8988T (cell line): ENCODE data around the gene SLC16A4.

Experiments used
- DNase-seq: peaks from one replicate; pipeline ENCODE4 v3.0.0; 2011

Gene SLC16A4

DNA sequence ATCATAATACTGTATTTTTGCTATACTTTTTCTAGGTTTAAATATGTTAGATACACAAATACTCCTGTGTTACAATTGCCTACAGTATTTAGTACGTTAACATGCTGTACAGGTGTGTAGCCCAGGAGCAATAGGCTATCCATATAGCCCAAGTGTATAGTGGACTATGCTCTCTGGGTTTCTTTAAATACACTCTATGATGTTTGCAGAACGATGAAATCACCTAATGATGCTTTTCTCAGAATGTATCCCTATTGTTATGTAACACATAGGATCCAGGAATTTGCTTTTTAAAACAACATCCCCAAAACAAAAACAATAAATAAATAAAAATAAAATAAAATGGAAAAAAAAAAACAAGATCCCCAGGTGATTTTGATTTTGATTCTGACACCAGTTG lies 69.8 kb downstream of the SLC16A4 start:
- no peak for DNase-seq

DNA sequence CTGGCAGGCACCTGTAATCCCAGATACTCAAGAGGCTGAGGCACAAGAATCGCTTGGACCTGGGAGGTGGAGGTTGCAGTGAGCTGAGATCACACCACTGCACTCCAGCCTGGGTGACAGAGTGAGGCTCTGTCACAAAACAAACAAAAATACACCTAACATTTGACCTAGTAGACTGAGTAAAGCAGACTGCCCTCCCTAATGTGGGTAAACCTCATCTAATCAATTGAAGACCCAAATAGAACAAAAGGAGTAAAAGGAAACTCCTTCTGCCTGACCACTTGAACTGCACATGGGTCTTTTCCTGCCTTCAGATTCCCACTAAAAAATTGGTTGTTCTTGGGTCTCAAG lies 70.7 kb downstream of the SLC16A4 start:
- DNase-seq = no peak

DNA sequence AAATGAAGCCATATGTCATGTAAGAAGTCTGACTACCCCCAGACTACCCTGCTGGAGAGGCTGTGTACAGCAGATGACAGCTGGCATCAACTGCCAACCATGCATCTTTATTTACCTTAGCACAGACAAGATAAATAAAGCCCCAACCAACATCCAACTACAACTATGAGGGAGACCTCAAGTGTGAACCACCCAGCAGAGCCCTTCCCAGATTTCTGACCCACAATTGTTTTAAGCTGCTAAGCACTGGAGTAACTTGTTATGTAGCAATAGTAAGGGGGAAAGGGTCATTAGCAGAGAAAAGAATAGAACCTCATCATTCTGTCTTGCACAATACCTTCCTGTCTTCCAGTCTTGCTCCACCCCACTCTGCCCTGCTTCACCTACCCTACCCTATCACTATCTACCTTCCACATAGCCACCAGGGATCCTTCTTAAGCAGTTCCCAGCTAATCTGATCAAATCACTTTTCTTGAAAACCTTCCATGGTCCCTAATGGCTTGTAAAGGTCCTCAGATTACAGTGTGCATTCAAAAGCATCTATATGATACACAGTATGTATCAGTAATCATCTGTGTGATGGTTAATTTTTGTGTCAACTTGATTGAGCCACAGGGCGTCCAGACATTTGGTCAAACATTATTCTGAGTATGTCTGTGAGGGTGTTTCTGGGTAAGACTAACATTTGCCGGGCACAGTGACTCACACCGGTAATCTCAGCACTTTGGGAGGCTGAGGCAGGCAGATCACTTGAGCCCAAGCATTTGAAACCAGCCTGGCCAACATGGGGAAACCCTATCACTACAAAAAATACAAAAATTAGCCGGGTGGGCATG lies 71.3 kb downstream of the SLC16A4 start:
- DNase-seq = no peak

DNA sequence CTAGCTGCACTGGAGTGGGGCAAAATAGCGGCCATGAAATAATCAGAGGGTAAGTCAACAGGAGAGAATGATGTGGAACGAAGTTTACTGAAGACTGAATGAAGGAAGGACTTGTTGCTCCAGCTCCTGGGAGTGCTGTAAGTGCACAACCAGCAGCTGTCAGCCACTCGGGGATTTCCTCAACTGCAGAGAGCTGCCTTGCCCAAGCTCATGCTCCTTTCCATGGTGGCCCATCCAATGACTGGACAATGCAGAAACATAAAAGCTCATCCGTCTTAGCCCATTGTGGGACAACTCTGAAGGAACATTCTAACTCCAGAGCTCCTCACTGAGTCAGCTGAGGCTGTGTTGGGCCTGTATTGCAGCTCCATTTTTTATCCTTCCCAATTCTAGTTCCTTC lies 72.8 kb downstream of the SLC16A4 start:
- no peak for DNase-seq

DNA sequence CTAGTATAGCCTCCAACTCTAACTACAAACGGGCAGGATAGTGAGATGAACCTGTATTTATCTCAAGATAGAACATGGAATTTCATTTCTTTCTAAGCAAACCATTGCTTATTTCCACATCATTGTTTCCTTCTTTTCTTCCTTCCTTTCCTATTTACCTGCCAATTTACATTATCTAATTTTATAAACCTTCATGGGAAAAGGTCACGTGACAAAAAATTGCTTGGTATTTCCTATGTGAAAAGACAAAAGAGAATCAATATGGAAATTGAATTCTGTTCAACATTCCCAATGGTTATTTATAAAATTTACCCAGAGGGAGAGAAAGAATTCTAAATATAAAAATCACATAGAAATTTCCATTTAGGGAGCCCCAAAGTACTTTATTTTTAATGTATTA lies 74.1 kb downstream of the SLC16A4 start:
- no peak for DNase-seq
